GM23338 (cell line): ENCODE results near the gene SLC39A8.

Experiments used
- CREB1 ChIP-seq: fragments of 250-450 bp; sonication (Bioruptor Pico); IDR thresholded peaks from 2 replicates; pipeline ENCODE4 v1.5.0; 2020; ENCODE audit warnings: low read depth, mild to moderate bottlenecking, moderate library complexity
- EZH2 ChIP-seq: fragments of 200-600 bp; sonication (generic); IDR thresholded peaks from one replicate; pipeline ENCODE4 v1.8.0; 2017; ENCODE audit warnings: antibody characterized with exemption, mild to moderate bottlenecking, low read depth; ENCODE audit not compliant: unreplicated experiment
- EZH2phosphoT487 ChIP-seq: fragments of 200-600 bp; sonication (generic); IDR thresholded peaks from one replicate; pipeline ENCODE4 v1.8.1; 2018; ENCODE audit warnings: antibody characterized with exemption; ENCODE audit not compliant: unreplicated experiment
- JUNB ChIP-seq: IDR thresholded peaks from one replicate; pipeline ENCODE4 v1.6.1; 2016; ENCODE audit warnings: antibody characterized with exemption; ENCODE audit not compliant: unreplicated experiment
- POLR2AphosphoS5 ChIP-seq: IDR thresholded peaks from 2 replicates; pipeline ENCODE4 v1.6.1; 2016; ENCODE audit warnings: antibody characterized with exemption, low read depth
- REST ChIP-seq: IDR thresholded peaks from one replicate; pipeline ENCODE4 v1.6.1; 2018; ENCODE audit warnings: antibody characterized with exemption; ENCODE audit not compliant: unreplicated experiment
- STAT1 ChIP-seq: IDR thresholded peaks from one replicate; pipeline ENCODE4 v1.6.1; 2016; ENCODE audit warnings: antibody characterized with exemption; ENCODE audit not compliant: unreplicated experiment
- TF ChIP-seq, protein P1 (sequence below), 2 experiments: fragments of 200-600 bp in 1 of 2; sonication (generic) in 1 of 2; conservative IDR thresholded peaks; 2 replicates each; pipeline versions ENCODE4 v1.5.1 to v1.6.1; 2016 to 2017; ENCODE audit warnings: antibody characterized with exemption in 2 of 2, low read depth in 2 of 2, mild to moderate bottlenecking in 2 of 2, moderate library complexity in 1 of 2

- TF ChIP-seq, protein P1, sequence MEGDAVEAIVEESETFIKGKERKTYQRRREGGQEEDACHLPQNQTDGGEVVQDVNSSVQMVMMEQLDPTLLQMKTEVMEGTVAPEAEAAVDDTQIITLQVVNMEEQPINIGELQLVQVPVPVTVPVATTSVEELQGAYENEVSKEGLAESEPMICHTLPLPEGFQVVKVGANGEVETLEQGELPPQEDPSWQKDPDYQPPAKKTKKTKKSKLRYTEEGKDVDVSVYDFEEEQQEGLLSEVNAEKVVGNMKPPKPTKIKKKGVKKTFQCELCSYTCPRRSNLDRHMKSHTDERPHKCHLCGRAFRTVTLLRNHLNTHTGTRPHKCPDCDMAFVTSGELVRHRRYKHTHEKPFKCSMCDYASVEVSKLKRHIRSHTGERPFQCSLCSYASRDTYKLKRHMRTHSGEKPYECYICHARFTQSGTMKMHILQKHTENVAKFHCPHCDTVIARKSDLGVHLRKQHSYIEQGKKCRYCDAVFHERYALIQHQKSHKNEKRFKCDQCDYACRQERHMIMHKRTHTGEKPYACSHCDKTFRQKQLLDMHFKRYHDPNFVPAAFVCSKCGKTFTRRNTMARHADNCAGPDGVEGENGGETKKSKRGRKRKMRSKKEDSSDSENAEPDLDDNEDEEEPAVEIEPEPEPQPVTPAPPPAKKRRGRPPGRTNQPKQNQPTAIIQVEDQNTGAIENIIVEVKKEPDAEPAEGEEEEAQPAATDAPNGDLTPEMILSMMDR (conservative IDR thresholded peaks at IDR 0.05; ENCODE audit: low read depth in 2 of 2), result no peak
- TF ChIP-seq REST (no peak), EZH2 (no peak), STAT1 (no peak), CREB1 (CRISPR knock-in tag) (no peak), POLR2AphosphoS5 (no peak), EZH2phosphoT487 (no peak), JUNB (no peak)
These were observed 117.9 kb downstream of the SLC39A8 start for GRCh38 chr4:102227388-102227787.
